NCI-H146 treated with DMSO at 0.1 percent for 48 hours (cell line): ENCODE measurements around the gene IER3IP1.
"Not testable (repeated sequence)": the region's sequence is repeated elsewhere in the genome, so short reads cannot be mapped to it uniquely, and the experiment has no call there.

Experiments used
- DNase-seq: peaks from one replicate; lab custom pipeline; 2025; ENCODE audit not compliant: unreplicated experiment; lab: John Stamatoyannopoulos, UW

The IER3IP1 gene

GRCh38 chr18:47160256-47160655 lies 15.9 kb downstream of the IER3IP1 start:
- no peak for DNase-seq

- not testable (repeated sequence) for DNase-seq
These were observed 17.8 kb downstream of the IER3IP1 start for GRCh38 chr18:47158404-47158803.

GRCh38 chr18:47151439-47151838 lies 24.7 kb downstream of the IER3IP1 start:
- no peak for DNase-seq

- DNase-seq: peak; percentile 62
These were observed 25.3 kb downstream of the IER3IP1 start for GRCh38 chr18:47150824-47151366.

- peak; percentile 92 for DNase-seq
These were observed 25.9 kb downstream of the IER3IP1 start, which contains the start of gene HDHD2 for GRCh38 chr18:47150029-47150823. HDHD2 (minus strand) TSS chr18:47150500; CDS start chr18:47136439, 14,061 bp downstream.

GRCh38 chr18:47149457-47150028 lies 26.6 kb downstream of the IER3IP1 start:
- DNase-seq: peak; percentile 53

GRCh38 chr18:47146206-47146605 lies 30.0 kb downstream of the IER3IP1 start:
- no peak for DNase-seq

- DNase-seq: no peak
These were observed 32.2 kb downstream of the IER3IP1 start for GRCh38 chr18:47143899-47144485.

- no peak for DNase-seq
These were observed 33.0 kb downstream of the IER3IP1 start for GRCh38 chr18:47143153-47143552.

- DNase-seq: no peak
These were observed 34.9 kb downstream of the IER3IP1 start for GRCh38 chr18:47141289-47141688.

GRCh38 chr18:47121146-47121545 lies 55.0 kb downstream of the IER3IP1 start:
- no peak for DNase-seq

GRCh38 chr18:47120428-47120827 lies 55.7 kb downstream of the IER3IP1 start:
- no peak for DNase-seq

- DNase-seq: no peak
These were observed 57.2 kb downstream of the IER3IP1 start for GRCh38 chr18:47118981-47119380.

- DNase-seq: no peak
These were observed 61.0 kb downstream of the IER3IP1 start for GRCh38 chr18:47115205-47115604.

- no peak for DNase-seq
These were observed 62.2 kb downstream of the IER3IP1 start for GRCh38 chr18:47113796-47114540.

- no peak for DNase-seq
These were observed 65.5 kb downstream of the IER3IP1 start for GRCh38 chr18:47110492-47111274.

GRCh38 chr18:47109720-47110119 lies 66.4 kb downstream of the IER3IP1 start:
- no peak for DNase-seq

- DNase-seq: no peak
These were observed 67.2 kb downstream of the IER3IP1 start for GRCh38 chr18:47108998-47109405.

GRCh38 chr18:47108373-47108772 lies 67.8 kb downstream of the IER3IP1 start:
- DNase-seq: no peak
